Measurements from ENCODE around the gene HIRA.

The HIRA gene

DNA sequence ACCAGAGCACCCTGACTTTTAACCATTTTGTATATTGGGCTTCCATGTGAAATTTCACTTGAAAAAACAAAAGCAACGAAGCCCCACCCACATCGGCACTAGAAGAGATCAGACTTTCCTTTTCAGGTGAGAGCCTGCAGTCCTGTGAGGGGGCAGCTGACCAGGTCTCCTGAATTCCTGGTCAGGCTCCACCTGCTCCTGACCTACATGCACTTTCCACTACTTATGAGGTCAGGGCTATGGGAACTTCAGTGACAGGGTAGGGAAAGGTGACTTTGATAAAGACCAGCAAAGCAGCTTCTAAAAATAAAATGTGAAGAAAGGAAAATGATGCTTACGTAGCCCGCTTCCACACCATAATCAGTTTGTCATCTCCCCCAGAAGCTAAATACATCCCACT is 24.7 kb downstream of the HIRA start:
- in situ Hi-C loops (cut with MboI; ENCODE audit: low sequenced_read_pairs): loop anchor here (5.0 to 25.0 kb wide), 3 partner anchors 62 to 220 kb away; partner anchors contain the start of gene CLDN5
- peaks cover 55% of the 10 kb centered on the region for H3K36me3 ChIP-seq (replicated peaks)
- DNase-seq (ENCODE audit: low spot score in 2 of 2): no peak
- H3K27me3 ChIP-seq (ENCODE audit: low read depth): no peaks in the 10 kb centered on the region
- no peaks in the 10 kb centered on the region for H3K4me1 ChIP-seq
- H3K9me3 ChIP-seq: no peaks in the 10 kb centered on the region
- H3K4me3 ChIP-seq: no peak overlapping the region

- H3K36me3 ChIP-seq (replicated peaks): peaks cover 55% of the 10 kb centered on the region
- in situ Hi-C loops (cut with MboI; ENCODE audit: low sequenced_read_pairs): loop anchor here (5.0 to 25.0 kb wide), 3 partner anchors 62 to 221 kb away; partner anchors contain the start of gene CLDN5
Observed at GRCh38 chr22:19406281-19406811, 25.2 kb downstream of the HIRA start.

DNA sequence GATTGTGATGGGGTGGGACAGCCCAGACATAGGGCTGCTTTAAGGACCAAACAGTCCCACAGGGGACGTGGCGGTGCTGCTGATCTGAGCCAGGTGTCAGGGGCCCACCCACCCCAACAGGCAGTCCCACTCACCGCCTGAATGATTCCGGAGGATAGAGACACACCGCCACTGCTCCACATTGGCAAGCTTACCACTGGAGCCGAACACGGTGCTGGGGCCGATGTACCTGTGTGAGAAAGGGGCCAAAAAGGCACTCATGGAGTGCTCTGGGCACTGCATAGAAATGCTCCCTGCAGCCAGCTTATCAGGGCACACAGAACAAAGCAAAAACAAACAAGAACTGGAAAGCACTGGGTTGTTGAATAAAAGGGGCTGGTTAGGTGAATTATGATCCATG is 25.9 kb downstream of the HIRA start:
- no peaks in the 10 kb centered on the region for H3K27me3 ChIP-seq (ENCODE audit: low read depth)
- H3K4me1 ChIP-seq: no peaks in the 10 kb centered on the region
- DNase-seq (ENCODE audit: low spot score in 2 of 2): no peak
- peaks cover 53% of the 10 kb centered on the region for H3K36me3 ChIP-seq (replicated peaks)
- H3K9me3 ChIP-seq: no peaks in the 10 kb centered on the region
- in situ Hi-C loops (cut with MboI; ENCODE audit: low sequenced_read_pairs): loop anchor here (5.0 to 25.0 kb wide), 3 partner anchors 61 to 222 kb away; partner anchors contain the start of gene CLDN5
- H3K4me3 ChIP-seq: no peak overlapping the region

More at GRCh38 chr22:19406281-19406811, 25.2 kb downstream of the HIRA start:
- H3K4me1 ChIP-seq: no peaks in the 10 kb centered on the region
- no peak for DNase-seq (ENCODE audit: low spot score in 2 of 2)
- no peak overlapping the region for H3K4me3 ChIP-seq
- H3K27me3 ChIP-seq (ENCODE audit: low read depth): no peaks in the 10 kb centered on the region
- H3K9me3 ChIP-seq: no peaks in the 10 kb centered on the region

- H3K9me3 ChIP-seq: no peaks in the 10 kb centered on the region
- H3K27me3 ChIP-seq (ENCODE audit: low read depth): no peaks in the 10 kb centered on the region
- H3K36me3 ChIP-seq (replicated peaks): peaks cover 54% of the 10 kb centered on the region
- no peak overlapping the region for H3K4me3 ChIP-seq
- DNase-seq (ENCODE audit: low spot score in 2 of 2): no peak
- in situ Hi-C loops (cut with MboI; ENCODE audit: low sequenced_read_pairs): loop anchor here (5.0 to 25.0 kb wide), 3 partner anchors 60 to 222 kb away; partner anchors contain the start of gene CLDN5
- H3K4me1 ChIP-seq: no peaks in the 10 kb centered on the region
Observed at GRCh38 chr22:19405133-19405532, 26.4 kb downstream of the HIRA start.

DNA sequence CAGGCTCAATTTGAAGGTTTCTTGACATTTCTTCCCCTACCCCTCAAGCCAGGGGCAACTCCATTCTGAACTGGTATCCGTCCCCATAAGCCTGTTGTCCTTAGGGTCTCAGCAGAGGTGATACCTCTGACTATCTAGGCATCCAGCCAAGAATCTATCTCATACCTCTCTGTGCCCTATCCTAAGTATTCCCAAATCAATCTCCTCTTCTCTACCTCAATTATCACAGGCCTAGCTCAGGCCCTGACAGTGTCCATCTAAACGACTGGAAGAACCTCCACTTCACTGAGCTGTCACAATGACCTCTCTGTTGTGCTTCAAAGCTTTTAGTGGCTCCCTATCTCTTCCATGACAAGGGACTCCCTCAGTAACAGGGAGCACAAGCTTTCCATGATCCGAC is 26.9 kb downstream of the HIRA start:
- no peak overlapping the region for H3K4me3 ChIP-seq
- in situ Hi-C loops (cut with MboI; ENCODE audit: low sequenced_read_pairs): loop anchor here (5.0 to 25.0 kb wide), 3 partner anchors 60 to 223 kb away; partner anchors contain the start of gene CLDN5
- no peaks in the 10 kb centered on the region for H3K9me3 ChIP-seq
- no peaks in the 10 kb centered on the region for H3K4me1 ChIP-seq
- peaks cover 54% of the 10 kb centered on the region for H3K36me3 ChIP-seq (replicated peaks)
- no peak for DNase-seq (ENCODE audit: low spot score in 2 of 2)
- H3K27me3 ChIP-seq (ENCODE audit: low read depth): no peaks in the 10 kb centered on the region

GRCh38 chr22:19402642-19403191 is 28.8 kb downstream of the HIRA start:
- H3K4me3 ChIP-seq: no peak overlapping the region
- in situ Hi-C loops (cut with MboI; ENCODE audit: low sequenced_read_pairs): loop anchor here (10.0 to 25.0 kb wide), 2 partner anchors 58 to 110 kb away; partner anchors contain the start of gene CLDN5
- DNase-seq (ENCODE audit: low spot score in 2 of 2): no peak
- no peaks in the 10 kb centered on the region for H3K27me3 ChIP-seq (ENCODE audit: low read depth)
- H3K36me3 ChIP-seq (replicated peaks): peaks cover 50% of the 10 kb centered on the region
- H3K4me1 ChIP-seq: no peaks in the 10 kb centered on the region
- H3K9me3 ChIP-seq: no peaks in the 10 kb centered on the region

- in situ Hi-C loops (cut with MboI; ENCODE audit: low sequenced_read_pairs): loop anchor here (10.0 to 25.0 kb wide), 2 partner anchors 57 to 111 kb away; partner anchors contain the start of gene CLDN5
- Histone ChIP-seq H3K9me3 (no peaks in the 10 kb centered on the region), H3K36me3 (replicated peaks) (peaks cover 50% of the 10 kb centered on the region), H3K4me1 (no peaks in the 10 kb centered on the region), H3K27me3 (ENCODE audit: low read depth) (no peaks in the 10 kb centered on the region), H3K4me3 (no peak overlapping the region)
- DNase-seq (ENCODE audit: low spot score in 2 of 2): no peak
Observed at GRCh38 chr22:19401483-19401882, 30.1 kb downstream of the HIRA start.

- in situ Hi-C loops (cut with MboI; ENCODE audit: low sequenced_read_pairs): loop anchor here (10.0 to 25.0 kb wide), 2 partner anchors 56 to 111 kb away; partner anchors contain the start of gene CLDN5
- H3K4me1 ChIP-seq: no peaks in the 10 kb centered on the region
- H3K36me3 ChIP-seq (replicated peaks): peaks cover 50% of the 10 kb centered on the region
- H3K4me3 ChIP-seq: no peak overlapping the region
- no peak for DNase-seq (ENCODE audit: low spot score in 2 of 2)
- no peaks in the 10 kb centered on the region for H3K27me3 ChIP-seq (ENCODE audit: low read depth)
- no peaks in the 10 kb centered on the region for H3K9me3 ChIP-seq
Observed at GRCh38 chr22:19400881-19401280, 30.7 kb downstream of the HIRA start.

- in situ Hi-C loops (cut with MboI; ENCODE audit: low sequenced_read_pairs): no loop called here
- Histone ChIP-seq H3K4me1 (no peaks in the 10 kb centered on the region), H3K36me3 (replicated peaks) (peaks cover 60% of the 10 kb centered on the region), H3K27me3 (ENCODE audit: low read depth) (no peaks in the 10 kb centered on the region), H3K9me3 (no peaks in the 10 kb centered on the region), H3K4me3 (no peak overlapping the region)
- no peak for DNase-seq (ENCODE audit: low spot score in 2 of 2)
Observed at GRCh38 chr22:19398652-19399051, 32.9 kb downstream of the HIRA start.

DNA sequence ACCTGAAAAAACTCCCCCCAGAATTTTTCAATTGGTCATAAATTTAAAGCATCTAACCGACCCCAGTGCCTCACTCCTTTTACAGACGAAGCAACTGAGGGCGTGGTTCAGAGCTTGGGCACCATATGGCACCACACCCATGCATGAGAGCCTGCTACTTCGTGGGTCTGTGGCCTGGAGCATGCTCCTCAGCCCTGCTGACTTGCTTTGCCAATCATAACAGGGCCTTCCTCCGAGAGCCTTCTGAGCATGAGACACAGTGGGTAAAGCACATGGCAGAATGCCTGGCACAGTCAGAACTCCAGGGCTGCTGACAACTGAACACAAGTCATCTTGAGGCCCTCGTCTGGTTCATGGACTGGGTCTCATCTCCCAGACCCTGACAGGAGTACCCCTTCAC is 33.3 kb downstream of the HIRA start:
- in situ Hi-C loops (cut with MboI; ENCODE audit: low sequenced_read_pairs): no loop called here
- H3K4me1 ChIP-seq: no peaks in the 10 kb centered on the region
- H3K36me3 ChIP-seq (replicated peaks): peaks cover 65% of the 10 kb centered on the region
- no peak for DNase-seq (ENCODE audit: low spot score in 2 of 2)
- no peaks in the 10 kb centered on the region for H3K27me3 ChIP-seq (ENCODE audit: low read depth)
- no peak overlapping the region for H3K4me3 ChIP-seq
- H3K9me3 ChIP-seq: no peaks in the 10 kb centered on the region

DNA sequence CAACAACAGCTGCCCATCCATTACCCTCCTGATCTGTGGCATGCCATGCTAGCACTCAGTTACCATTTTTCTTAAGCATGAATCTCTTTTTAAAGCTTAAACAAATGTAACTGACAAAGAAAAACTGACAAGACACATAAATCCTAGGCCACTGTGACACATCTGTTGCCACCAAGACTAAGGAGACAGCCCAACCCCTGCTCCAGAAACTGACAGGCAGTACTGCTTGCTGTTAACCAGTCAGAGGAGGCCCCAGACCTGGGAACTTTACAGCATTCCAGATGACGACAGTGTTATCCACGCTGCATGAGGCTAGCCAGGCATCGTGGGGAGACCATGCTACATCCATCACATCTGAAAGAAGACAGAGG is 33.8 kb downstream of the HIRA start:
- peaks cover 70% of the 10 kb centered on the region for H3K36me3 ChIP-seq (replicated peaks)
- no peak overlapping the region for H3K4me3 ChIP-seq
- in situ Hi-C loops (cut with MboI; ENCODE audit: low sequenced_read_pairs): no loop called here
- H3K4me1 ChIP-seq: no peaks in the 10 kb centered on the region
- H3K9me3 ChIP-seq: no peaks in the 10 kb centered on the region
- DNase-seq (ENCODE audit: low spot score in 2 of 2): no peak
- H3K27me3 ChIP-seq (ENCODE audit: low read depth): no peaks in the 10 kb centered on the region

- H3K36me3 ChIP-seq (replicated peaks): peaks cover 76% of the 10 kb centered on the region
- in situ Hi-C loops (cut with MboI; ENCODE audit: low sequenced_read_pairs): no loop called here
Observed at GRCh38 chr22:19396934-19397733, 34.4 kb downstream of the HIRA start.

DNA sequence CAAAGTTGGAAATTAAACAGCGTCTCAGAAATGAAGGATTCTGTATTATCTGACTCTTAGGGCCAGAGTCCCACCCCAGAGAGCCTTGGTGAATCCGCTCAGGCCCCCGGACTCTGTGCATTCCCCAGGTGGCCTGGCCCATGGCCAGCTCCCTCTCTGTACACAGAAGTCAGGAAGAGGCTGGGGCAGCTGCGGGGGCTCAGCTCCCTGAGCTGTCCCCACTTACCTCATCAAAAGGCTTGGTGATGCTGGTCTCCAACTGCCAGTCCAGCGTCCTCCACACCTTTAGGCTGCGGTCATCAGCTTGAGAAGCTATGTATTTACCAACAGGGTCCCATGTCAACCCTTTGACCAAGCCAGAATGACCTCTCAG is 35.0 kb downstream of the HIRA start:
- Histone ChIP-seq H3K27me3 (ENCODE audit: low read depth) (no peaks in the 10 kb centered on the region), H3K4me3 (no peak overlapping the region), H3K9me3 (no peaks in the 10 kb centered on the region), H3K4me1 (no peaks in the 10 kb centered on the region), H3K36me3 (replicated peaks) (peaks cover 81% of the 10 kb centered on the region)
- DNase-seq (ENCODE audit: low spot score in 2 of 2): no peak
- in situ Hi-C loops (cut with MboI; ENCODE audit: low sequenced_read_pairs): no loop called here

More at GRCh38 chr22:19396934-19397733, 34.4 kb downstream of the HIRA start:
- Histone ChIP-seq H3K27me3 (ENCODE audit: low read depth) (no peaks in the 10 kb centered on the region), H3K9me3 (no peaks in the 10 kb centered on the region), H3K4me3 (no peak overlapping the region), H3K4me1 (no peaks in the 10 kb centered on the region)
- no peak for DNase-seq (ENCODE audit: low spot score in 2 of 2)

GRCh38 chr22:19395276-19395675 is 36.3 kb downstream of the HIRA start:
- no peak for DNase-seq (ENCODE audit: low spot score in 2 of 2)
- no peaks in the 10 kb centered on the region for H3K9me3 ChIP-seq
- no peaks in the 10 kb centered on the region for H3K4me1 ChIP-seq
- H3K36me3 ChIP-seq (replicated peaks): peaks cover 86% of the 10 kb centered on the region
- no peak overlapping the region for H3K4me3 ChIP-seq
- in situ Hi-C loops (cut with MboI; ENCODE audit: low sequenced_read_pairs): no loop called here
- no peaks in the 10 kb centered on the region for H3K27me3 ChIP-seq (ENCODE audit: low read depth)
